NB4 (cell line): Measurements from ENCODE around the gene ZRANB3.

Experiments used
- DNase-seq: peaks from one replicate; pipeline ENCODE4 v3.0.0; 2010; ENCODE audit warnings: low read depth
- H3K4me3 ChIP-seq: one replicate; pipeline ENCODE4 v1.5.1; 2011; ENCODE audit warnings: mild to moderate bottlenecking, low read depth, low read length, moderate library complexity
- CTCF ChIP-seq: IDR thresholded peaks from one replicate; pipeline ENCODE4 v1.5.1; 2012; ENCODE audit warnings: low read depth, low read length
- MAX ChIP-seq: IDR thresholded peaks from 2 replicates; pipeline ENCODE4 v1.6.1; 2011; ENCODE audit warnings: low read depth, low read length
- MYC ChIP-seq: IDR thresholded peaks from 2 replicates; pipeline ENCODE4 v1.6.1; 2011; ENCODE audit warnings: low read depth, low read length
- POLR2A ChIP-seq: IDR thresholded peaks from 2 replicates; pipeline ENCODE4 v1.6.1; 2011; ENCODE audit warnings: mild to moderate bottlenecking; ENCODE audit not compliant: insufficient read length; ENCODE audit errors: extremely low read depth

The ZRANB3 gene

GRCh38 chr2:135327146-135327545 is 203.9 kb downstream of the ZRANB3 start:
- no peak for TF ChIP-seq CTCF
- TF ChIP-seq MAX = no peak
- TF ChIP-seq MYC = no peak
- TF ChIP-seq POLR2A = no peak
- DNase-seq = no peak
- H3K4me3 ChIP-seq = no peak overlapping the region

- no peak overlapping the region for H3K4me3 ChIP-seq
- TF ChIP-seq MAX = no peak
- no peak for DNase-seq
Measured at GRCh38 chr2:135320465-135321355, 210.3 kb downstream of the ZRANB3 start.

- TF ChIP-seq MYC (no peak), CTCF (no peak), POLR2A (no peak), MAX (no peak)
- DNase-seq = no peak
- no peak overlapping the region for H3K4me3 ChIP-seq
Measured at GRCh38 chr2:135318808-135319207, 212.2 kb downstream of the ZRANB3 start.

GRCh38 chr2:135317375-135317774 is 213.6 kb downstream of the ZRANB3 start:
- H3K4me3 ChIP-seq = no peak overlapping the region
- peak; percentile 3 for DNase-seq
- no peak for TF ChIP-seq MYC
- no peak for TF ChIP-seq CTCF
- no peak for TF ChIP-seq POLR2A
- TF ChIP-seq MAX = no peak

- H3K4me3 ChIP-seq = no peak overlapping the region
- TF ChIP-seq MAX (no peak), POLR2A (no peak), CTCF (no peak), MYC (no peak)
- no peak for DNase-seq
Measured at GRCh38 chr2:135311962-135312361, 219.1 kb downstream of the ZRANB3 start.

- no peak for DNase-seq
- no peak overlapping the region for H3K4me3 ChIP-seq
- no peak for TF ChIP-seq MAX
- no peak for TF ChIP-seq MYC
- TF ChIP-seq POLR2A = no peak
- TF ChIP-seq CTCF = no peak
Measured at GRCh38 chr2:135311268-135311667, 219.8 kb downstream of the ZRANB3 start.
